HTERT RPE-1 (cell line): ENCODE data around the gene NDUFA11.

Experiments
- in situ Hi-C: fragments of 300-500 bp; cut with MboI; formaldehyde crosslinking; loops from 4 replicates; pipeline ENCODE4 v1.14.3; 2020; ENCODE audit warnings: low sequenced_read_pairs

NDUFA11 gene

GRCh38 chr19:5903624-5904351 is at the start of gene NDUFA11:
NDUFA11 (minus strand) TSS chr19:5903790; CDS start chr19:5903708, 82 bp downstream.
- in situ Hi-C loops, result no loop called here

- in situ Hi-C loops, result no loop called here
These were observed 49.5 kb upstream of the NDUFA11 start for GRCh38 chr19:5953030-5953589.

- in situ Hi-C loops, result no loop called here
These were observed 48.8 kb upstream of the NDUFA11 start for GRCh38 chr19:5952193-5953029.

GRCh38 chr19:5951338-5951861 is 47.8 kb upstream of the NDUFA11 start:
- in situ Hi-C loops, result no loop called here

GRCh38 chr19:5950741-5951140 is 47.2 kb upstream of the NDUFA11 start:
- in situ Hi-C loops, result no loop called here

- in situ Hi-C loops, result no loop called here
These were observed 46.3 kb upstream of the NDUFA11 start for GRCh38 chr19:5949792-5950305.

GRCh38 chr19:5948752-5949564 is 45.4 kb upstream of the NDUFA11 start:
- in situ Hi-C loops, result no loop called here

GRCh38 chr19:5947435-5947834 is 43.8 kb upstream of the NDUFA11 start:
- in situ Hi-C loops, result no loop called here

GRCh38 chr19:5943623-5944022 is 40.0 kb upstream of the NDUFA11 start:
- in situ Hi-C loops, result no loop called here

GRCh38 chr19:5943045-5943444 is 39.5 kb upstream of the NDUFA11 start:
- in situ Hi-C loops, result no loop called here

- in situ Hi-C loops, result no loop called here
These were observed 38.1 kb upstream of the NDUFA11 start for GRCh38 chr19:5941673-5942072.

GRCh38 chr19:5940260-5941208 is 36.9 kb upstream of the NDUFA11 start:
- in situ Hi-C loops, result no loop called here

GRCh38 chr19:5937550-5937949 is 34.0 kb upstream of the NDUFA11 start:
- in situ Hi-C loops, result no loop called here

- in situ Hi-C loops, result no loop called here
These were observed 32.7 kb upstream of the NDUFA11 start for GRCh38 chr19:5936292-5936592.

GRCh38 chr19:5935473-5936291 is 32.1 kb upstream of the NDUFA11 start:
- in situ Hi-C loops, result no loop called here

- in situ Hi-C loops, result no loop called here
These were observed 31.3 kb upstream of the NDUFA11 start for GRCh38 chr19:5934774-5935472.

GRCh38 chr19:5934069-5934401 is 30.4 kb upstream of the NDUFA11 start:
- in situ Hi-C loops, result no loop called here

- in situ Hi-C loops, result no loop called here
These were observed 29.9 kb upstream of the NDUFA11 start for GRCh38 chr19:5933391-5934068.
